Caco-2 (cell line): ENCODE measurements around the gene PLOD2. TPM values are rescaled to one million over a fixed set of nuclear protein-coding genes. Genes with fewer than 3 reads are reported as not detected.
A peak's percentile ranks its signal among the peaks of the same experiment; 100 is the strongest.

Source experiments
- BruUV-seq: library from RNA; stranded (reverse); fragments of 400-500 nt; replicated peaks from 2 replicates; lab custom pipeline; 2021; lab: Mats Ljungman, UMichigan
- CTCF ChIA-PET: fragments of 300-600 bp; sonication (Branson Sonifier 250); formaldehyde crosslinking; loops from one replicate; lab custom pipeline; 2022; ENCODE audit warnings: antibody characterized with exemption; lab: Charles Lee
- POLR2A ChIA-PET: fragments of 300-600 bp; sonication (Branson Sonifier 250); formaldehyde crosslinking; loops from one replicate; lab custom pipeline; 2022; ENCODE audit warnings: antibody characterized with exemption; lab: Charles Lee
- DNase-seq, 2 experiments: peaks; one replicate each; pipeline versions ENCODE4 v3.0.0 to v3.0.0-alpha.2; 2020 to 2022
- H3K27me3 ChIP-seq: replicated peaks from 2 replicates; pipeline ENCODE4 v1.6.0; 2011; ENCODE audit warnings: low read length; ENCODE audit not compliant: control insufficient read depth, insufficient read depth
- H3K36me3 ChIP-seq: 2 replicates; pipeline ENCODE4 v1.5.1; 2011; ENCODE audit warnings: low read length; ENCODE audit not compliant: control insufficient read depth, insufficient read depth
- H3K4me1 ChIP-seq: fragments of 250-450 bp; sonication (Bioruptor Pico); 2 replicates; pipeline ENCODE4 v1.5.1; 2020; ENCODE audit warnings: mild to moderate bottlenecking
- H3K4me3 ChIP-seq: 2 replicates; pipeline ENCODE4 v1.5.1; 2011; ENCODE audit warnings: low read depth, mild to moderate bottlenecking, control low read depth, low read length
- H3K9me3 ChIP-seq: fragments of 250-450 bp; sonication (Bioruptor Pico); 2 replicates; pipeline ENCODE4 v1.5.1; 2020; ENCODE audit warnings: mild to moderate bottlenecking, moderate library complexity
- H3K27ac Mint-ChIP-seq: one replicate; pipeline ENCODE4 v1.8.0; 2022; ENCODE audit warnings: mixed read lengths; ENCODE audit not compliant: unreplicated experiment
- H3K27me3 Mint-ChIP-seq: one replicate; pipeline ENCODE4 v1.8.0; 2022; ENCODE audit warnings: mixed read lengths; ENCODE audit not compliant: insufficient read depth, unreplicated experiment
- H3K36me3 Mint-ChIP-seq: one replicate; pipeline ENCODE4 v1.8.0; 2022; ENCODE audit warnings: mild to moderate bottlenecking, mixed read lengths; ENCODE audit not compliant: insufficient read depth, unreplicated experiment
- H3K4me1 Mint-ChIP-seq: one replicate; pipeline ENCODE4 v1.8.0; 2022; ENCODE audit warnings: low read depth, mixed read lengths; ENCODE audit not compliant: unreplicated experiment
- H3K4me3 Mint-ChIP-seq: one replicate; pipeline ENCODE4 v1.8.0; 2022; ENCODE audit warnings: mild to moderate bottlenecking, moderate library complexity, mixed read lengths; ENCODE audit not compliant: unreplicated experiment
- H3K9me3 Mint-ChIP-seq: one replicate; pipeline ENCODE4 v1.8.0; 2022; ENCODE audit warnings: mixed read lengths; ENCODE audit not compliant: unreplicated experiment
- intact Hi-C: fragments of 100-400 bp; cut with micrococcal nuclease; formaldehyde crosslinking; loops from one replicate; pipeline ENCODE4 v1.10.0; 2022; ENCODE audit not compliant: unreplicated experiment
- total RNA-seq: library from RNA; stranded (reverse); gene quantifications from 2 replicates; pipeline ENCODE4 v1.2.3, GENCODE V29; 2022
- TF ChIP-seq, protein P1 (sequence below), 2 experiments: fragments of 200-600 bp in 1 of 2; IDR thresholded peaks; 1 replicate in 1 of 2; 2 replicates in 1 of 2; pipeline versions ENCODE4 v1.5.1 to v1.8.0; 2011 to 2022; ENCODE audit warnings: antibody characterized with exemption in 1 of 2, control low read depth in 1 of 2, inconsistent platforms in 1 of 2, low read depth in 1 of 2, low read length in 1 of 2, mild to moderate bottlenecking in 1 of 2, moderate library complexity in 1 of 2; ENCODE audit not compliant: insufficient read depth in 1 of 2, severe bottlenecking in 1 of 2, unreplicated experiment in 1 of 2

The PLOD2 gene
- total RNA-seq, 1 experiment from 2014 or later, result 53.1 TPM

DNA sequence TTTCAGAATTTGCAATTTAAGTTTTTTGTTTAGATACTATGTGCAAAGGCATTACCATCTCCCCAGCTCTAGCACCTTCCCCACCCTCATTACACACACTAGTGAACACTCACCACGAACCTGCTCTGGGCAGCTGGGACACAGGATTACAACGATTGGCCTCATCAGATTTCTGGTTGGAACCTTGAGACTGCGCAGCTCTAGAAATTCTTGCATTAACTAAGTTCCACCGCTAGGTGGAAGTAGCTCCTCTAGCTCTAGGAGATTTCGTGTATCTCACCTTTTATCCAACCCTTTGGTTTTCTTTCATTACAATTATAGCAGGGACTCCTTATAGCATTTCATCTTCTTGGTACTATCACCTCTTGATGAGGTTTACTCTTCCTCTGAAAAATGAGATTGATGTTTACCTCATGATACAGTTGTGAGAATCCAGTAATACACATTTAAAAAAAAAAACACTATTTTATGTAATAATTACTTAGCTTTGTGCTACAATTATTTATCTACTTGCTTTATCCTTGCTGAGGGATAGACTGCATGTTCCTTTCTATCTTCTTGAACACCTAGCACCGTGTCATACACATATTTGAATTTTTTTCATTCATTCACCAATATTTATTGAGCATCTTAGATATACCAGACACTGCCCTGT lies 28.7 kb upstream of the PLOD2 start:
- CTCF ChIA-PET, result interaction anchor here (0.6 to 3.5 kb wide), 16 partner anchors 14 to 413 kb away, joined by 3 to 86 read pairs (median 6); partner anchors contain the start of genes PLOD2 and PLSCR1
- no peaks in the 10 kb centered on the region for H3K4me1 Mint-ChIP-seq
- no peak overlapping the region for H3K4me3 Mint-ChIP-seq
- POLR2A ChIA-PET, result no interaction called here
- H3K4me1 ChIP-seq, result no peaks in the 10 kb centered on the region
- DNase-seq, result peak in 1 of 2 experiments; percentile 43
- no peak overlapping the region for H3K4me3 ChIP-seq
- BruUV-seq, result no TSS peak
- no peaks in the 10 kb centered on the region for H3K9me3 ChIP-seq
- H3K36me3 Mint-ChIP-seq, result no peaks in the 10 kb centered on the region
- H3K27me3 ChIP-seq, result no peaks in the 10 kb centered on the region
- no peaks in the 10 kb centered on the region for H3K27me3 Mint-ChIP-seq
- intact Hi-C loops, result loop anchor here (1.0 to 2.0 kb wide), 6 partner anchors 28 to 451 kb away; partner anchors contain the start of gene PLOD2
- no peaks in the 10 kb centered on the region for H3K9me3 Mint-ChIP-seq
- H3K27ac Mint-ChIP-seq, result no peak overlapping the region
- no peaks in the 10 kb centered on the region for H3K36me3 ChIP-seq
- TF ChIP-seq, protein P1, sequence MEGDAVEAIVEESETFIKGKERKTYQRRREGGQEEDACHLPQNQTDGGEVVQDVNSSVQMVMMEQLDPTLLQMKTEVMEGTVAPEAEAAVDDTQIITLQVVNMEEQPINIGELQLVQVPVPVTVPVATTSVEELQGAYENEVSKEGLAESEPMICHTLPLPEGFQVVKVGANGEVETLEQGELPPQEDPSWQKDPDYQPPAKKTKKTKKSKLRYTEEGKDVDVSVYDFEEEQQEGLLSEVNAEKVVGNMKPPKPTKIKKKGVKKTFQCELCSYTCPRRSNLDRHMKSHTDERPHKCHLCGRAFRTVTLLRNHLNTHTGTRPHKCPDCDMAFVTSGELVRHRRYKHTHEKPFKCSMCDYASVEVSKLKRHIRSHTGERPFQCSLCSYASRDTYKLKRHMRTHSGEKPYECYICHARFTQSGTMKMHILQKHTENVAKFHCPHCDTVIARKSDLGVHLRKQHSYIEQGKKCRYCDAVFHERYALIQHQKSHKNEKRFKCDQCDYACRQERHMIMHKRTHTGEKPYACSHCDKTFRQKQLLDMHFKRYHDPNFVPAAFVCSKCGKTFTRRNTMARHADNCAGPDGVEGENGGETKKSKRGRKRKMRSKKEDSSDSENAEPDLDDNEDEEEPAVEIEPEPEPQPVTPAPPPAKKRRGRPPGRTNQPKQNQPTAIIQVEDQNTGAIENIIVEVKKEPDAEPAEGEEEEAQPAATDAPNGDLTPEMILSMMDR (IDR thresholded peaks at IDR 0.05; ENCODE audit: insufficient read depth in 1 of 2, low read depth in 1 of 2, low read length in 1 of 2, severe bottlenecking in 1 of 2, unreplicated experiment in 1 of 2), result peak; percentile 71 to 81

DNA sequence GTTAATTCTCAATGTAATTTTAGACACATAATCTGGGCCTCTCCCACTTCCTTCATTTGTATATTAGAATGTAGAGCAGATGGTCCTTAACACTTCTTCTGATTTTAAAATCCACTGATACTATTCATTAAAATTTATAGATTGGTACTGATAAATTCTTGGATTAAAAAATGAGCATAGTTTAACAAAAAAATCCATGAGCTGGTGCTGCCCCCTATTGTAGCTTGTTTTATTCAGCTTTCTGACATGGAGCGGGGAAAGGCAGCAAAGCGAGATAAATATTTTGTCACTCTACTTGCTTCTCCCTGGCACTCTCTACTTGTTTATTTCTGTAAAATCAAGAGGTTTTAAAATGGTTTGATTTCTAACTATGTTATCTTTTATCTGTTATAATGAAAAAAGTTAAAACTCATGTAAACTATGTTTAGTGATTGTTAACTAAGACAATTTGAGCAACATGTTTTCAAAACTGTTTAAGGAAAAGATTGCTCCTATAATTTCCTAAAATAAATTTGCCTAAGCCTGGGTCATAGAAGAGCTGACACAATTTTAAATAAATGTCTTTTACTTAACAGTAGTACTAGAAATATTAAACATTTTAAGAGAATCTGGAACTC lies 26.5 kb upstream of the PLOD2 start:
- DNase-seq, result peak in 1 of 2 experiments; percentile 39
- Histone ChIP-seq H3K27me3 (no peaks in the 10 kb centered on the region), H3K4me3 (no peak overlapping the region), H3K36me3 (no peaks in the 10 kb centered on the region), H3K4me1 (no peaks in the 10 kb centered on the region), H3K9me3 (no peaks in the 10 kb centered on the region)
- Mint-ChIP-seq H3K36me3 (no peaks in the 10 kb centered on the region), H3K4me1 (no peaks in the 10 kb centered on the region), H3K4me3 (no peak overlapping the region), H3K9me3 (no peaks in the 10 kb centered on the region), H3K27ac (no peak overlapping the region), H3K27me3 (no peaks in the 10 kb centered on the region)
- intact Hi-C loops, result loop anchor here (1.0 to 2.0 kb wide), 2 partner anchors 122 to 411 kb away; no protein-coding TSS in a partner anchor
- ChIA-PET POLR2A (no interaction called here), CTCF (interaction anchor here (0.7 to 3.5 kb wide), 7 partner anchors 10 to 195 kb away, joined by 3 to 69 read pairs (median 4); partner anchors contain the start of gene PLOD2)
- TF ChIP-seq, protein P1 (IDR thresholded peaks at IDR 0.05; ENCODE audit: insufficient read depth in 1 of 2, low read depth in 1 of 2, low read length in 1 of 2, severe bottlenecking in 1 of 2, unreplicated experiment in 1 of 2), result peak; percentile 58
- no TSS peak for BruUV-seq

DNA sequence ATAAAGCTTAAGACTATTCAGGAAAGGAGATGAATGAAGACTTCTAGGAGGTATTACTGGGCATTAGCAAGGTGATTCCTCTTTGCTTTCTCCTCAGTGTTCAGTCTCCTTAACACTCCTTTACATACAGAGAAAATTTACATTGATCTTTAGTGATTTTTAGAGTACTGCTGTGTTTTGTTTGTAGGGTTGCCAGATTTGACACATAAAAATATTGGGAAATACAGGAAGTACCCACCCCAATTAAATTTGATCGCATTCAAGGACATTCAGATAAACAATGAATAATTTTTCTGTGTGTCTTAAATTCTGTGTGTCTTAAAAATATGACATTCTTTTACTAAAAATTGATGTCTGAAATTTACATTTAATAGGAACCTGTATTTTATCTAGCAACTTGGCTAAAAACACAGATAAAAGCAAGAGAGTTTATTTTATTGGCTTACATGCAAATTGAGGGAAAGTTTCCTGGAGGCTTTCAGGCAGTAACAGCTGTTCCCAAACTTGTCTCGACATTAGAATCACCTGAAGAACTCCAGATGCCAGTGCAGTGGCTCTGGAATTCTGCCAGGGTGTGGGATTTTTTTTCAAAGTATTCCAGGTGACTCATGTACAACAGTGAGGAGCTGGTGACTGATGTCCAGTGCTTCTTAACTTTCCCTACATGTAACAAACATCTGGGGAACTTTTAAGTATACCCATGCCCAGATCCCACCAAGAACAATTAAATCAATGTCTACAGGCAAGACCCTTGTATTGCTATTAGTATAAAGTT lies 23.4 kb upstream of the PLOD2 start:
- DNase-seq, result no peak
- Histone ChIP-seq H3K36me3 (no peaks in the 10 kb centered on the region), H3K27me3 (no peaks in the 10 kb centered on the region), H3K9me3 (no peaks in the 10 kb centered on the region), H3K4me3 (no peak overlapping the region), H3K4me1 (no peaks in the 10 kb centered on the region)
- Mint-ChIP-seq H3K27ac (no peak overlapping the region), H3K36me3 (no peaks in the 10 kb centered on the region), H3K4me1 (no peaks in the 10 kb centered on the region), H3K9me3 (no peaks in the 10 kb centered on the region), H3K4me3 (no peak overlapping the region), H3K27me3 (no peaks in the 10 kb centered on the region)
- ChIA-PET POLR2A (no interaction called here), CTCF (interaction anchor here (0.9 to 2.2 kb wide), 3 partner anchors 119 to 142 kb away, joined by 3 to 8 read pairs (median 8); no protein-coding TSS in a partner anchor)
- intact Hi-C loops, result no loop called here
- BruUV-seq, result no TSS peak
- TF ChIP-seq, protein P1 (IDR thresholded peaks at IDR 0.05; ENCODE audit: insufficient read depth in 1 of 2, low read depth in 1 of 2, low read length in 1 of 2, severe bottlenecking in 1 of 2, unreplicated experiment in 1 of 2), result no peak
